Skin epidermis (tissue), 12 donors: Measurements from ENCODE around the gene PPP1R16B.
"Not testable (repeated sequence)": the region's sequence is repeated elsewhere in the genome, so short reads cannot be mapped to it uniquely, and the experiment has no call there.

Experiments used
- H3K27ac ChIP-seq, 21 experiments: fragments of 200-600 bp; sonication (generic) in 11 of 21; one replicate each; pipeline ENCODE4 v1.5.0; 2020; ENCODE audit warnings: mild to moderate bottlenecking in 3 of 21, inconsistent platforms in 2 of 21, moderate library complexity in 2 of 21
- H3K4me3 ChIP-seq, 7 experiments: fragments of 200-600 bp; sonication (generic) in 2 of 7; one replicate each; pipeline ENCODE4 v1.5.0; 2020; ENCODE audit warnings: inconsistent platforms in 2 of 7, mild to moderate bottlenecking in 2 of 7, moderate library complexity in 1 of 7

Gene PPP1R16B

DNA sequence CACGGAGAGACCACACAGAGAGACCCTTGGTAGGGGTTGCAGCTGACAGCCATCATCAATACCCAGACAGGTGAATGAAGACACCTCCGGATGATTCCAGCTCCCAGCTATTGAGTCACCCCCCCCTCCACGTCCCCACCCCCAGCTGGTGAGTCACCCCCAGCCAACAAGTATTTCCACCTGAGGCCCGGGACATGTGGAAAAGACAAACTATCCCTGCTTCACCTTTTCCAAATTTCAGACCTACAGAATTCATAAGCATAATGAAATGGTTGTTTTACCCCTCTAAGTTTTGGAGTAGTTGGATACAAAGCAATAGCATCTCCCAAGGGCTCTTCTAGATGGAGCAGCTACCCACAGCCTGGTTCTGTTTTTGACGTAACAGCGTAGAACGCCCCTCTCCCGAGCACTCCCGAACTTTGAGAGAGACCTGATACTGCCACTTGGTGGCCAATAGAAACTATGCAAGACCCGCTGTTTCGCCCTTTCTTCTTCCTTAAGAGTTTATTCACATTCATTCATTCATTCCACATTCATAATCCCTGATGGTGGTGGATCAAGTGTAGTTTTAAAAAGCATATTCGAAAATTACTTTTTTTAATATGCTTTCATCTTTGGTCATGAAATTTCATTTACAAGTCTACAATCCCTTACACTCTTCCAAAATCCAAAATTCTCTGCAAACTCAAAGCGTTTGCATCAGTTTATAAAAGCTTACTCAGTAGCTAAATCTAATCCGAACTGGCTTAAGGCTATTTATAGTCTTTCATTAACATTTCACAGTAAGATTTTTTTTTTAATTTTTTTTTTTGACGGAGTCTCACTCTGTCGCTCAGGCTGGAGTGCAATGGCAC is 15.1 kb upstream of the PPP1R16B start:
- no peak overlapping the region for H3K27ac ChIP-seq
- H3K4me3 ChIP-seq, result no peak overlapping the region

DNA sequence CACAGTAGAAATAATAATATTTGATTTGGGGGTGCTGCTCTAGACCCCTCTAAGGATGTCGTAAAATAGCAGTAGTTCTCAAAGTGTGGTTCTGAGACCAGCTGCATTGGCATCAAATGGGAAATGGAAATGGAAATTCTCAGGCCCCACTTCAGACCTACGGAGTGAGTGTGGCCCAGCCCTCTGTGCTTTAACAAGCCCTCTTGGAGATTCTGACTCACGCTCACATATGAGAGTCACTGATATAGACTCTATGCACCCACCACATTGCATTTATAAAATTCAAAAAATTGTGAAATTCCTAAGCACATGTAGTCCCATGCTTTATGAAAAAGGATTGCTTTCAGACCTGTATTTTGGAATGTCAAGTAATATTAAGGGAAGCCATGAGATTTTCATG is 14.2 kb upstream of the PPP1R16B start:
- Histone ChIP-seq H3K27ac (no peak overlapping the region), H3K4me3 (no peak overlapping the region)

GRCh38 chr20:38791940-38792339 is 13.6 kb upstream of the PPP1R16B start:
- Histone ChIP-seq H3K27ac (no peak overlapping the region), H3K4me3 (no peak overlapping the region)

- H3K27ac ChIP-seq, H3K4me3 ChIP-seq: not testable (repeated sequence)
These were observed 11.4 kb upstream of the PPP1R16B start for GRCh38 chr20:38794057-38794456.

DNA sequence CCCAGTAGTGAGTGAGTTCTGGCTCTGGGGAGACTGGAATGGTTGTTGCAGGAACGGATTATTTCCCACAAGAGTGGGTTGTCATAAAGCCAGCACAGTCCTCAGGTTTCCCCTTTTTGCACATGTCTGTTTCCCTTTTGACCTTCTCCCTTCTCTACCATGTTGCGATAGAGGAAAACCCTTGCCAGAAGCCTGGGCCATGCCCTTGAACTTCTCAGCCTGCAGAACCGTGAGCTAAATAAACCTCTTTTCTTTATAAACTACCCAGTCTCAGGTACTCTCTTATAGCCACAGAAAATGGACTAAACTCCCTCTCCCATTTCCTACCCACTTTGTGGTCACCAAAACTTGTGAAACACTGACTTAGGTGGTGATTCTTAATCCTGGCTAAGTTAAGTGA is 7.2 kb upstream of the PPP1R16B start:
- H3K4me3 ChIP-seq, result no peak overlapping the region

DNA sequence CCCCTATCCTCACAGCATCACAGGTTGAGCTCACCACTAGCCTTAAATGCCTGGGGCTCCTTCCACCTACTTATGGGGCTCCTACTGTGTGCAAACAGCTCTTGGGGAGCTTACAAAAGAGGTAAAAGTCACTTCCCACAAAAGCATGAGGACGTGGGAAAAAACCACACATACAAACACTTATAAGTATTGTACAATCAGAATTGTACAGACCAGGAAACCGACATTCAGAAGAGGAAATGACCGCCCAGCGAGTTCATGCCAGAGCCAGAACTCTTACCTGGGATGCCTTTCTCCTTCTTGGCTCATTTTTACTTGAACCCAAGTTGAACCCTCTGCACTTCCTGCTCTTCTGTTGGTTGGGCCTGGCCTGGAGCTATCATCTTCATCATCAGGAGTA is 6.3 kb upstream of the PPP1R16B start:
- no peak overlapping the region for H3K4me3 ChIP-seq
- no peak overlapping the region for H3K27ac ChIP-seq

More for the DNA sequence above, 7.2 kb upstream of the PPP1R16B start:
- no peak overlapping the region for H3K27ac ChIP-seq

DNA sequence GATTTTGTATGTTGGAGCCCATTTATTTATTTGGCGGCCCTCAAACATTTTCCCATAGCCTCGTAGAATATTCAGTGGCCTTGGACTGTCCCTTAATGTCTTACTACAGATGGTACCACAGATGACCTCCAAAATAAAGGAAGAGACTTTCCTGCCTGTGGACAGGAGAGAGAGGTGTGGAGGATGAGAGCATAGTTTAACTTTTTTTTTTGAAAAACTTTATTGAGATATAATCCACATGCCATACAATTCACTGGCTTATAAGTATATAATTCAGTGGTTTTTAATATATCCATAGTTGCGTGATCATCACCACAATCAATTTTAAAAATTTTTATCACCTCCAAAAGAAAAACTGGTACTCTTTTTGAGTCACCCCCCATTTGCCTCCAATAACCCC is 4.6 kb upstream of the PPP1R16B start:
- Histone ChIP-seq H3K4me3 (no peak overlapping the region), H3K27ac (no peak overlapping the region)

GRCh38 chr20:38804221-38804620 is 1.3 kb upstream of the PPP1R16B start:
- H3K4me3 ChIP-seq, result no peak overlapping the region
- H3K27ac ChIP-seq, result peak overlapping the region in 15 of 21 experiments; percentile 2 to 97 (median 80)

GRCh38 chr20:38804682-38805501 is 605 bp upstream of the PPP1R16B start:
- H3K4me3 ChIP-seq, result peak overlapping the region; percentile 48 to 78 (median 54)
- peak overlapping the region in 20 of 21 experiments; percentile 27 to 97 (median 81) for H3K27ac ChIP-seq

DNA sequence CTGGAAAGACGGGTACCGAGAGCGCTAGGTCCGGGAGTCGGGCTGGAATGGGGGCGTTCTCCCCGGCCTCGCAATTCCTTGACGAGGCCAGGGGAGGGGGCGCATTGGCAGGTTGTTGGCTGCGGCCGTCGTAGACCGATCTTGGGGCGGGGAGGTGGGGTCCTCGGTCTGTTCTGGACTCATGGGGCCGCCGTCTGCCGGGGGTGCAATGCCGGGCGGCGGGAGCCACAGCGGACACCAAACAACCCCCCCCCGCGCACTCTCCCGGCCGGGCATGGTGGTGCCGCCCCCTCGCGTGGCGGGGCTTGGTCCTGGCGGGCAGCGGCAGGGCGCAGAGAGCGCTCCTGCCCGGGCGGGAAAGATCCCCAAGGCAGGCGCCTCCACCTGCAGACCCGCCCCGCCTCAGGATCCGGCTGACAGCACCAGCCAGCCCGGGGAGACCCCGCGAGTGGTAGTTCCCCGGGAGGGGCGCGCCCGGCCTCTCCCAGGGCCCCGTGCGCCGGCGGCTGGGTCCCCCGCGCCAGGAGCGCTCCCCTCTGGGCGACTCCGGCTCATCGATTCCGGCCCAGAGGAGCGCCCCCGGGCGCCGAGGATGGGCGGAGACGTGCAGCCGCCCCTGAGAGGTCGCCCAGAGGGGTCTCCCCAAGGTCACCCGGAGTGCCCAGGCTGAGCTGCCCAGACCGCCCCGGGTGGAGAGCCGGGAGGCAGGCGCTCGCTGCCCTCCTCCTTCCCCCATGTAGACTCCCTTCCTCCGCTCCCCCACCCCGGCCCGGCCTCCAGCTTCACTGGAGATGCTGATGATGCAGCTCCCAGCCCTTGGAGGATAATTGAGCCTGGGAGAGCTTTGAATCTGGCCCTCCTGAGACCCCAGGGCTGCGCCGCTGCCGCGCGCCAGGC is 709 bp downstream of the PPP1R16B start:
- Histone ChIP-seq H3K27ac (peak overlapping the region; percentile 27 to 97 (median 81)), H3K4me3 (peak overlapping the region; percentile 48 to 78 (median 54))

- Histone ChIP-seq H3K4me3 (peak overlapping the region; percentile 48 to 78 (median 54)), H3K27ac (peak overlapping the region in 19 of 21 experiments; percentile 67 to 97 (median 81))
These were observed 1.6 kb downstream of the PPP1R16B start for GRCh38 chr20:38806855-38807655.

GRCh38 chr20:38809942-38810341 is 4.4 kb downstream of the PPP1R16B start:
- no peak overlapping the region for H3K27ac ChIP-seq

GRCh38 chr20:38810926-38811630 is 5.6 kb downstream of the PPP1R16B start:
- Histone ChIP-seq H3K4me3 (no peak overlapping the region), H3K27ac (no peak overlapping the region)

More at GRCh38 chr20:38809942-38810341, 4.4 kb downstream of the PPP1R16B start:
- H3K4me3 ChIP-seq, result no peak overlapping the region

- no peak overlapping the region for H3K4me3 ChIP-seq
- no peak overlapping the region for H3K27ac ChIP-seq
These were observed 6.3 kb downstream of the PPP1R16B start for GRCh38 chr20:38811769-38812168.

- no peak overlapping the region for H3K27ac ChIP-seq
- H3K4me3 ChIP-seq, result no peak overlapping the region
These were observed 6.7 kb downstream of the PPP1R16B start for GRCh38 chr20:38812182-38812581.

DNA sequence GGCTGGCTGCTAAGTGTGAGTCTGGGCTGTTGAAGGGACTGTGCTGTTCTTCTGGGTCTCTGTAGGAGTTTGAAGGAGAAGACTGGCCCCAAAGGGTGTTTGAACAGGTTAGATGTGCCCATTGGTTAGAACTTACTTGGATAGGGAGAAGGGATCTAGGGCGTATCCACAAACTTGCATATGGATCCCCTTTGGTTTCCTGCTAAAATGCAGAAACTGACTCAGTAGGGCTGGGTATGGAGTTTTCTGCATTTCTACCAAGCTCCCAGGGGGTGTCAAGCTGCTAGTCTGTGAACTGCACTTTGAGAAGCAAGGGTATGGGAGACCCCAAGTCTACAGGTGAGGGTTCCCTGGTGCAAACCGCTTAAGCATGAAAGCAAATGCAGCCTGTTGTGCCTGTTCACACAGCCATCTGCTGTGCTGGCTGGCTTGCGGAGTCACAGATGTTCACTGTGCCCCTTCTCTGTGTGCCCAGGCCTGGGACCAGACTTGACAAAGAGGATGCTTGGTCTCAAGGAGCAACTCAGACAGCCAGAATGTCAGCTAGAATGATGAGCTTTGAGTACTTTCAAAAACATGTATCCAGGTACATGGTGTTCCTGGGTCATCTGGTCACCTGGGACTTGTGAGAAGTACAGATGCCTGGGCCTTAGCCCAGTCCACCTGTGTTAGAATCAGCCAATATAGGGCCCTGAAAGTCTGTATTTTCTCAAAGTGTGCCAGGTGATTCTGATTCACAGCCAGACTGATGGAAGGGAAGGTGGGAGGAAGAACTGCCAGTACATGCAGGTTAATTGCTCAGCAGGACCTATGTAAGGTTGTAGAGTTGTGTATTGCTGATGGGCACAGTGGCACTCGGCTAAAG is 7.4 kb downstream of the PPP1R16B start:
- Histone ChIP-seq H3K4me3 (no peak overlapping the region), H3K27ac (peak overlapping the region in 2 of 21 experiments; percentile 12 to 38)

- H3K4me3 ChIP-seq, H3K27ac ChIP-seq: not testable (repeated sequence)
These were observed 8.1 kb downstream of the PPP1R16B start for GRCh38 chr20:38813574-38813962.
